ENCODE data around the gene IL18R1.

Gene IL18R1

DNA sequence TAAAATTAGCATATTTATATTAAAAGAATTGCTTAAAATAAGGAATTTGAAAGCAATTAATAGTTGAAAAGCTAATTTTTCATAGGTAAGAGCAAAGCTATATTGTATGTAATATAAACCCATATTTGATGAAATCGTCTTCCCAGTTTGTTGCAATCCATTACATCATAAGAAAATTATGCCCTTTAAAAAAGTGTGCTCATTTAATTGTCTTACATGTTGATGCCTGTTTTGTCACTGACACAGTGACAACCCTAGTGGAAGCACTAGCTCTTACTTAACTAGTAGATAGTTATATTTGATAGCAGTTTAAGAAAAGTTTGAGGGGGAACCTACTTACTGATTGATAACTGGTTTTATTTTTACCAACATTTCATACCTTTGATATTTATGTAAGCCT lies 37.3 kb downstream of the IL18R1 start:
- no peak for DNase-seq

DNA sequence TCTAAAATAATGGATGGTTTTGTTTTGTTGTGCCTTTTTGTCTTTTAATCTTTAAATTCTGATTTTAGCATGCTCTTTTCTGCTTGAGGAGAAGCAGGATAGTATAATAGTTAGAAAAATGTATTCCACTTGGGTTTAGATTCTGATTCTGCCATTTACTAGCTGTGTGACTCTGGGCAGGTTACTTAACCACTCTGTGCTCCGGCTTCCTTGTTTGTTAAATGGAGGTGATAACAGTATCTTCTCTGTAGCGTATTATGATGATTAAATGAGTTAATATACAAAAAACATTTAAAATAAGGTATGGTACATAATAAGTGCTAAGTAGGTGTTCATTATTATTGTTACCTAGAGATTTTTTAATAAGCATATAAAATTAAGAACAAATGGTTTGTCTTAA lies 40.4 kb downstream of the IL18R1 start:
- no peak for DNase-seq

- no peak for DNase-seq
These were observed 41.6 kb downstream of the IL18R1 start for GRCh38 chr2:102397209-102397608.

- DNase-seq = no peak
These were observed 44.0 kb downstream of the IL18R1 start for GRCh38 chr2:102399499-102400141.

DNA sequence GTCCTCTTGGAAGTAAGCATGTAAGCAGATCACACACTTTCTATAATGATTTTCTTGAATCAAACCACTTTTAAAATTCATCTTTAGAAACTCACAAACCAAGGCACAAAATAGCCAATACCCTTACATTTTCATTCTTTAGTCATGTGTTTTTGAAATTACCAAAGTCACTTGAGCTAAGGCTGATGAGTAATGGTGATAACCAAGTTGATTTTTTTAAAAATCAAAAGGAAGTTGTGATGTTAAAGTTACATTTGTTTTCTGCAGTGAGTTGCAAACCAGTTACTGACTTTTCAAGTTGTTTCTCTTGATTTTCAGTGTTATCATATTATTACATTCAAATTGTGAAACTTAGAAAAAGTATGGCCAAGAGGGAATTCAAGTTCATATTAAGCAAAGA lies 45.9 kb downstream of the IL18R1 start:
- no peak for DNase-seq

DNA sequence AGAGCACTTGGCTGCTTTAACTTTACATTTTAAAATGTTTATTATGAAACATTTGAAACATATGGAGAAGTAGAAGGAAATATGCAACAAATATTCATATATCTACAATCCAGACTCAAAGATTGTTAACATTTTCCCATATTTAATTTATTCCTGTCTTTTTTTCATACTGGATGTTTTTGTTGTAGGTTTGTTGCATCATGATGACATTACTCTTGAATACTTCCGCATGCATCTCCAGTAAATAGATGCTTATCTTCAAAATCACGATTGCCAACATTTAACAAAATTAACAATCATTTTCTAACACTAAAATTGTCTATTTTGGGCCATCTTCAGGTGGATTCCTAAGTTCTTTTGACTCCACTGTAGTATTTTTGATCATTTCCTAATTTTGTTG lies 46.3 kb downstream of the IL18R1 start:
- DNase-seq = no peak

DNA sequence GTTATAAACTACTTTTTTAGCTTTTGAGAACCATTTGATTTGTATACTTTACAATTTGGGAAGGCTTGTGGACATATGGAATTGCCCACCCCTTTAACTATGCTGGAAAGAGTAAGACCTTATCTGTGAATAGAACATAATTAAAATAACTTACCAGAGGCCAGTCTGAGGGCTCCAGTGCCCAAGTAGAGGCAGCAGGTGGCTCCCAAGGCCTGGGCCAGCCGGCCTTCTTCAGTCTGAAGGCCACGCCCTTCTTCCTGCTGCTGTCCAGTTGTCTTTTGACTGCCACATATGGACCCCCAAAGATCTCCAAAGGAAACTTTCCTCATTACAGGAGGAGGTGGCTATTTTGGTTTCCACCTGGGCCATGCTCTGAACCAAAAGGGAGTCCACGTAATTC lies 55.4 kb downstream of the IL18R1 start:
- no peak for DNase-seq

DNA sequence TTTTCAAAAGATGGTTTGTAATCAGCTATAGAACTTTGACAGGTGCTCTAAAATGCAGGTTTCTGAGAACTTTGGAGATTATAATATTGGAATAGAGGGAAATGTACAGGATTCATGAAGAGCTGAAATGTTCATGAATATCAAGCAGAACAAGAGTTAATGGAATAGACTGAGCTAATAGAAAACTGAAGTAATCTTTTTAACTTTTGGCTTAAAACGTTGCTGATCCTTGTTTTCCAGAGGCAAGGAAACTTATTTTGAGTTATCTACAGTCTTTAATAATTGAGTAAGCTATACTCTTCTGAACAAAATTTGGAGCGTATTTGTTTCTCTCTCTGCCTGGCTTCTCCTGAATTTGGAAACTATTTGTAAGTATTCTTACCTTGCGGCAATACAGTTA lies 56.6 kb downstream of the IL18R1 start:
- DNase-seq = no peak

GRCh38 chr2:102417946-102418345 lies 62.4 kb downstream of the IL18R1 start:
- no peak for DNase-seq

DNA sequence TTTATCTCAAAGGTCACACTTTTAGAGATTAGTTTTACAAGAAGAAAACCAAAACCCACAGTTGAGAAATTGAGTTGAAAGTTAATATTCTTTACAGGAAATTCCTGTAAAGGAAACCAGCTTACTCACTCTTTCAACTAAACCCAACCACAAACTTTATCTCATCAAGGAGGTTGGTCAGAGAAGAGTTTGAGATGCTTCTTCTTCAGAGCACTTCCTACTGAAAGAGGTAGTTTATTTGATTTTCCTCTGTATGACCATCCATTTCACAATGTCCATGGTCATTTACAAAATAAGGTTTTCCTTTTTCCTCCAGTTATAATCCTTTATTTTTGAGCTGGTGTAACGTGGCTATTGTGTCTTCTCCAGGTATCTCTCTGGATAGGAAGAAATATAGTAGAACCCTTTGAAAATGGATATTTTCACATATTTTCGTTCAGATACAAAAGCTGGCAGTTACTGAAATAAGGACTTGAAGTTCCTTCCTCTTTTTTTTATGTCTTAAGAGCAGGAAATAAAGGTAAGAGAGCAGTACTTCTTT lies 62.9 kb downstream of the IL18R1 start:
- no peak for DNase-seq

GRCh38 chr2:102420290-102420689 lies 64.7 kb downstream of the IL18R1 start:
- DNase-seq = no peak

GRCh38 chr2:102421890-102422759 lies 66.5 kb downstream of the IL18R1 start:
- no peak for DNase-seq

DNA sequence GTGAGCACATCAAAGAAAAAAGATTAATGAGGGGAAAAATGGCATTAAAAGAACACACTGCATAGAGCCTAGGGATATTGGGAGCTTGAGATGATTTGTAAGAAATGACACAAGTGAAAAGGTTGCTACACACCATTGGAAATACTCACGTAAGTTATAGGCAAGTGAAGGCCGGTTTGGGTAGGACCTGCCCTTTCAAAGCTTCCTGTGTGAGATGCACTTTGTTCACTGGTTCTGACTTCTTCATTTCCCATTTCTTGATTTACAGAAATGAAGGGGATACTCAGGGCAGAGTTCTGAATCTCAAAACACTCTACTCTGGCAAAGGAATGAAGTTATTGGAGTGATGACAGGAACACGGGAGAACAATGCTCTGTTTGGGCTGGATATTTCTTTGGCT lies 67.3 kb downstream of the IL18R1 start, which contains the start of gene IL18RAP:
IL18RAP (plus strand) TSS at position 251 of the 400 bp plus-strand sequence; CDS start at position 369, 118 bp downstream.
- DNase-seq = no peak

GRCh38 chr2:102423368-102423767 lies 67.8 kb downstream of the IL18R1 start:
- DNase-seq = no peak

GRCh38 chr2:102424754-102425153 lies 69.2 kb downstream of the IL18R1 start:
- DNase-seq = no peak

DNA sequence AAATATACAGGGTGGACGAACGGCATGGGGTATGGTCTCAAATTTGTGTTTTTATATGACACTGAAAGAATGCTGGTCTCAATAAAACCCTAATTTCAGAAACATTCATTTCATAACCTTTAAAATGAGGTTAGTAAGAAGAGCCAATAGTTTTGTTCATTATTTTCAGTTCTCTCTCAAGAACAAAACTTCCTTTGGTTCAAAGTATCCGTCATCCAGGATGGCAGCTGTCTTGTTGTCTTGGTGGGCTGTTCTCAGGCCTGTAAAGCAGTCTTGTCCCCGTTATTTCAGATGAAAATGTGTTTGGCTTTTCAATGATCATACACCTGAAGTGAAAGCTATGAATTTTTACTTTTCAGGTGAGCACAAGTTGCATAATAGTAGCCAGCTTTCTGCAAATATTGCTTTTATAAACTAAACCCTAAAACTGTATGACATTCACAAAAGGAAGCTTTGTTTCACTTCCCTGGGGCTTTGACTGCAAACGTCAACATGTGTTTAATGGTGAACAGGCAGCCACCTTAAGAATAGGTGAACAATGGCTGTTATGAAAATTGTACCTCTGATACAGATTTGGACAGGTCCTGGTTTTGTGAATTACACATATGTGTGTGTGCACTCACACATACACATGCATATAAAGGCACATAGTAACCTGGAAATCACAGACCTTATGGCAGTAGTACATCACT lies 70.0 kb downstream of the IL18R1 start:
- no peak for DNase-seq

DNA sequence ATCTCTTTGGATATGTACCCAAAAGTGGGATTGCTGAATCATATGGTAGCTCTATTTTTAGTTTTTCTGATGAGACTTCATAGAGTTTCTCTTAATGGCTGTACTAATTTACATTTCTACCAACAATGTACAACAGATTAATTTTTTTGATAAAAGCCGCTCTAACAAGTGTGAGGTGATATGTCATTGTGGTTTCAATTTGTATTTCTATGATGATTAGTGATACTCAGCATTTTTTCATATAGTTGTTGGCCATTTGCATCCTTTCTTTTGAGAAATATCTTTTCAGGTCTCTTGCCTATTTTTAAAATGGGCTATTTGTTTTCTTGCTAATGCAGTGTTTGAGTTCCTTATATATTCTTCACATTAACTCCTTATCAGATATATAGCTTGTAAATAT lies 71.7 kb downstream of the IL18R1 start:
- DNase-seq = no peak

- DNase-seq = no peak
These were observed 73.0 kb downstream of the IL18R1 start for GRCh38 chr2:102428573-102428972.

GRCh38 chr2:102432386-102432785 lies 76.8 kb downstream of the IL18R1 start:
- DNase-seq = no peak

DNA sequence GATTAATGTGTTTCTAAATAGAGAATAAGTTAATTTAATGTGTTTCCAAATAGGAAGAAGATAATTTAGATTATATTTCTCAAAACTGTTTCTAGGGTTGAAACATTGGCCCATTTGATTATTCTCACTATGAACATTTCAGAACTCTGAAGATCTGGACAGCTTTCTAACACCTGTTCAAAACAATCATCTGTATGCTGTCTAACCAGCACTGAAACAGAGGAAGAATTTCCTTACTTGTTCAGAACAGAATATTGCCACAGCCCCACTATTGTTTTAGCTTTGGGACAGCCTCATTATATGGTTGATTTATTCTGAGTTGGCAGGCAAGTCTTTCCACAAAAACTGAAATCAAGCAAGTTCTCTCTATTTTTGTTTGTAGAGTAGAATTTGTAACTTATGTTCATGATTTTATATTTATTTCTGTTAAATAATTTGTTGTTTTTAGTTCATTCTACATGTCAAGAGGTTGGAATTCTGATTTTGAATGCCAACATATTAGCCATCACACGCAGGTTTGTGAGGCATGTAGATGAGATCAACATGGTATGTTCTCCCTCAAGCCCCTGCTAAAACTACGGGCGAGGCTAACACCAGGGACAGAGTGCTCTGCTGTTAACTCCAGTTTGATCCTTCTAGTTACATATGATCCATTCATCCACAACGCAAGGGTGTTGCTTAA lies 78.5 kb downstream of the IL18R1 start:
- DNase-seq = no peak

DNA sequence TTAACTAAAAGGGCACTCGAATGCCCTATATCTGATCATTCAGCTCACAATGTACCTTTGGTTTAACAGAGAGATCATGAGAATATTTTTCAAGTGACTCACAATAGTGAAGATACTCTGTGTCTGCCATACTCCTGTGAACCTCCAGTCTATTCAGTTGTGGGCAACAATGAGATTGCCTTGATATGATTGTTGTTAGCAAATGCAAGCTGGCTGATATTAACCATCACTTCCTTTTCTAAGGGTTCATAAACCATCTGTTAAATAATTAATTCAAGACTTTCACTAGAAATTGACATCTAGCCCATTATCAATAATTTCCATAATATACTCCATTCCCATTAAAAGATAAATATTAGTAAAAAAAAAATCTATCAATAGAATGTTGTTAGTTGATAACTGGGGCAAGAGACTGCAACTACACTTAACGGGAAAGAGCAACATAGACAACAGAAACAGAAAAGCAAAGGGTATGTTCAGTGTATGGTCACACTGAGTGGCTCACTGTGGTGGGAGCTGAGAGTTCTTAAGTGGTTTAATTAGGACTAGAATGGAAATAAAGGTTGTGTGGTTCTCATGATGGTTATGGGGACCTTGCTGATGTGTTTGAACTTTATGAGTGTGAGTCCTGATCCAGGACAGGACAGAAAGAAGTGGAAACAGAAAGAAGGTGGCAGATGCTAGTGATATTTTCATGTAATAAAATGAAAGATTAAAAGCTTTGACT lies 79.2 kb downstream of the IL18R1 start:
- no peak for DNase-seq

DNA sequence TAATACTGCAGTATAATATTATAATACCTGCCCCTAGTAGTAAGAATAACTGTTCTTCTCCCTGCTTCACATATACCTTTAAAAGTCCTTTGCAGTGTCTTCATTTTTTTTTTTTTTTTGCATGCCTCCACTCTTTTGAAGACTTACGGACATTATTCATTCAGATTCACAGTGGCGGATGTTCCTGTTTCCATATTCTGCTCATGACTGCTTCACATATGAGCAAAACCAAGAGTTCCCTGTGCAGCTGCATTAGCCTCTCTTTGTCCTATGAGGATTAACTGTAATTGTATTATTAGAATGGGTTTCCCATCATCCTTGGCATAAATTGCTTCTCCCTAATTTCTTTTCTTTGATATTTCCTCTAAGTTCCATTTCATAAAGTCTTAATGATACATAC lies 80.1 kb downstream of the IL18R1 start:
- no peak for DNase-seq
